Thyroid gland (tissue), 4 donors: ENCODE results near the gene CH25H.

ENCODE experiments used
- CTCF ChIP-seq, 6 experiments: fragments of 200-600 bp in 3 of 6; fragments of 450-650 bp in 3 of 6; sonication (generic) in 3 of 6; IDR thresholded peaks; one replicate each; pipeline ENCODE4 v1.5.1; 2016 to 2019; ENCODE audit warnings: antibody characterized with exemption in 6 of 6, mild to moderate bottlenecking in 2 of 6, inconsistent platforms in 1 of 6, moderate library complexity in 1 of 6
- POLR2A ChIP-seq, 2 donors: fragments of 450-650 bp; IDR thresholded peaks; one replicate each; pipeline ENCODE4 v1.6.1; 2017; ENCODE audit warnings: antibody characterized with exemption in 2 of 2, mild to moderate bottlenecking in 2 of 2, moderate library complexity in 1 of 2

- TF ChIP-seq POLR2A (IDR thresholded peaks at IDR 0.05) (peak in 1 of 2 donors; percentile 70), CTCF (IDR thresholded peaks at IDR 0.05) (no peak)
Observed at GRCh38 chr10:89251409-89252224, 44.5 kb upstream of the CH25H start, which contains the start of gene LIPA.
